ENCODE results near the gene GAL3ST1. TPM values are rescaled to one million over a fixed set of nuclear protein-coding genes. Genes with fewer than 3 reads are reported as not detected.
"Not testable (repeated sequence)": the region's sequence is repeated elsewhere in the genome, so short reads cannot be mapped to it uniquely, and the experiment has no call there.

GAL3ST1 gene
- total and polyA plus RNA-seq, 4 donors: 1.0 to 19.4 (median 1.5) TPM

GRCh38 chr22:30542811-30543188 lies 31.7 kb downstream of the GAL3ST1 start:
- Histone ChIP-seq H3K27me3 (ENCODE audit: control insufficient read depth in 4 of 4, insufficient read depth in 4 of 4, low read length in 3 of 4) (no peaks in the 10 kb centered on the region), H3K4me1 (ENCODE audit: control insufficient read depth in 4 of 4, insufficient read depth in 4 of 4, low read length in 3 of 4) (peaks cover 0 to 8% (median 2%) of the 10 kb centered on the region in 4 donors), H3K4me3 (ENCODE audit: low read depth in 1 of 3, low read length in 3 of 3) (no peak overlapping the region), H3K9ac (ENCODE audit: low read depth in 1 of 2, low read length in 2 of 2) (no peak overlapping the region), H3K27ac (ENCODE audit: low read depth in 1 of 2, low read length in 2 of 2) (no peak overlapping the region), H3K9me3 (ENCODE audit: control insufficient read depth in 4 of 4, low read length in 3 of 4) (no peaks in the 10 kb centered on the region), H3K36me3 (ENCODE audit: control insufficient read depth in 4 of 4, insufficient read depth in 3 of 4, low read depth in 1 of 4, low read length in 3 of 4) (no peaks in the 10 kb centered on the region)
- TF ChIP-seq RXRA (IDR thresholded peaks at IDR 0.05) (no peak), ZBTB33 (IDR thresholded peaks at IDR 0.05) (no peak), HNF4A (conservative IDR thresholded peaks at IDR 0.05) (no peak), FOXA1 (IDR thresholded peaks at IDR 0.05) (no peak), SP1 (IDR thresholded peaks at IDR 0.05) (no peak), REST (IDR thresholded peaks at IDR 0.05) (no peak), YY1 (IDR thresholded peaks at IDR 0.05) (no peak), ATF3 (IDR thresholded peaks at IDR 0.05) (no peak), HNF4G (IDR thresholded peaks at IDR 0.05) (no peak), CTCF (IDR thresholded peaks at IDR 0.05; ENCODE audit: low read depth, low read length, missing input control) (no peak), RAD21 (IDR thresholded peaks at IDR 0.05) (no peak), TAF1 (conservative IDR thresholded peaks at IDR 0.05) (no peak), FOXA2 (IDR thresholded peaks at IDR 0.05) (no peak)
- no peak for DNase-seq (ENCODE audit: low spot score)
- 82% methylated on average over 12 of the region's 12 CpGs for WGBS

GRCh38 chr22:30541961-30542810 lies 32.3 kb downstream of the GAL3ST1 start:
- Histone ChIP-seq H3K9ac (ENCODE audit: low read depth in 1 of 2, low read length in 2 of 2) (no peak overlapping the region), H3K27ac (ENCODE audit: low read depth in 1 of 2, low read length in 2 of 2) (no peak overlapping the region), H3K4me3 (ENCODE audit: low read depth in 1 of 3, low read length in 3 of 3) (peak overlapping the region in 2 of 3 donors; percentile 30 to 36), H3K9me3 (ENCODE audit: control insufficient read depth in 4 of 4, low read length in 3 of 4) (no peaks in the 10 kb centered on the region), H3K36me3 (ENCODE audit: control insufficient read depth in 4 of 4, insufficient read depth in 3 of 4, low read depth in 1 of 4, low read length in 3 of 4) (no peaks in the 10 kb centered on the region), H3K27me3 (ENCODE audit: control insufficient read depth in 4 of 4, insufficient read depth in 4 of 4, low read length in 3 of 4) (no peaks in the 10 kb centered on the region), H3K4me1 (ENCODE audit: control insufficient read depth in 4 of 4, insufficient read depth in 4 of 4, low read length in 3 of 4) (peaks cover 0 to 8% (median 2%) of the 10 kb centered on the region in 4 donors)
- no peak for TF ChIP-seq MAX (IDR thresholded peaks at IDR 0.05)
- TF ChIP-seq JUND (IDR thresholded peaks at IDR 0.05): no peak
- TF ChIP-seq TAF1 (conservative IDR thresholded peaks at IDR 0.05): no peak
- TF ChIP-seq SP1 (IDR thresholded peaks at IDR 0.05): no peak
- 10% methylated on average over 64 of the region's 64 CpGs for WGBS
- DNase-seq (ENCODE audit: low spot score): peak; percentile 54

GRCh38 chr22:30541511-30541910 lies 33.0 kb downstream of the GAL3ST1 start:
- DNase-seq (ENCODE audit: low spot score); H3K9ac ChIP-seq (ENCODE audit: low read depth in 1 of 2, low read length in 2 of 2); H3K4me3 ChIP-seq (ENCODE audit: low read depth in 1 of 3, low read length in 3 of 3); H3K9me3 ChIP-seq (ENCODE audit: control insufficient read depth in 4 of 4, low read length in 3 of 4); H3K36me3 ChIP-seq (ENCODE audit: control insufficient read depth in 4 of 4, insufficient read depth in 3 of 4, low read depth in 1 of 4, low read length in 3 of 4); H3K4me1 ChIP-seq (ENCODE audit: control insufficient read depth in 4 of 4, insufficient read depth in 4 of 4, low read length in 3 of 4); H3K27me3 ChIP-seq (ENCODE audit: control insufficient read depth in 4 of 4, insufficient read depth in 4 of 4, low read length in 3 of 4); H3K27ac ChIP-seq (ENCODE audit: low read depth in 1 of 2, low read length in 2 of 2): not testable (repeated sequence)
- 91% methylated on average over 3 of the region's 3 CpGs for WGBS

Data from liver (tissue), 9 donors.